H9 (cell line): ENCODE measurements around the gene SPECC1. TPM values are rescaled to one million over a fixed set of nuclear protein-coding genes. Genes with fewer than 3 reads are reported as not detected.

Source experiments
- DNase-seq: peaks from one replicate; pipeline ENCODE4 v3.0.0-alpha.2; 2017
- H2AFZ ChIP-seq: one replicate; pipeline ENCODE4 v1.6.1; 2013; ENCODE audit warnings: mild to moderate bottlenecking, low read length, control low read depth, moderate library complexity
- H2AK5ac ChIP-seq: 2 replicates; pipeline ENCODE4 v1.6.1; 2013; ENCODE audit warnings: low read length, control low read depth, mixed read lengths; ENCODE audit not compliant: insufficient read length
- H2BK120ac ChIP-seq: one replicate; pipeline ENCODE4 v1.6.1; 2013; ENCODE audit warnings: low read depth, mild to moderate bottlenecking, low read length, control low read depth, inconsistent platforms; ENCODE audit not compliant: poor library complexity, severe bottlenecking
- H2BK12ac ChIP-seq: 2 replicates; pipeline ENCODE4 v1.6.1; 2013; ENCODE audit warnings: low read length, control low read depth, mixed read lengths, low read depth; ENCODE audit not compliant: insufficient read length
- H2BK15ac ChIP-seq: 2 replicates; pipeline ENCODE4 v1.6.1; 2013; ENCODE audit warnings: low read depth, low read length, control low read depth
- H2BK20ac ChIP-seq: one replicate; pipeline ENCODE4 v1.6.1; 2013; ENCODE audit warnings: low read depth, mild to moderate bottlenecking, low read length, control low read depth, inconsistent platforms; ENCODE audit not compliant: poor library complexity, severe bottlenecking
- H2BK5ac ChIP-seq: 2 replicates; pipeline ENCODE4 v1.6.1; 2013; ENCODE audit warnings: low read length, control low read depth, mixed read lengths; ENCODE audit not compliant: insufficient read length
- H3K14ac ChIP-seq: 2 replicates; pipeline ENCODE4 v1.6.1; 2013; ENCODE audit warnings: low read length, control low read depth; ENCODE audit not compliant: insufficient read depth
- H3K18ac ChIP-seq: 2 replicates; pipeline ENCODE4 v1.6.1; 2013; ENCODE audit warnings: low read depth, mild to moderate bottlenecking, mixed read lengths, low read length, control low read depth; ENCODE audit not compliant: insufficient read length
- H3K23ac ChIP-seq: 2 replicates; pipeline ENCODE4 v1.6.1; 2013; ENCODE audit warnings: low read length, control low read depth, mixed read lengths, low read depth; ENCODE audit not compliant: insufficient read length
- H3K23me2 ChIP-seq: 2 replicates; pipeline ENCODE4 v1.6.1; 2013; ENCODE audit warnings: low read depth, mild to moderate bottlenecking, mixed read lengths, low read length, control low read depth; ENCODE audit not compliant: insufficient read length, poor library complexity, severe bottlenecking
- H3K27ac ChIP-seq: 2 replicates; pipeline ENCODE4 v1.5.1; 2013; ENCODE audit warnings: low read length, control low read depth, mixed read lengths, low read depth; ENCODE audit not compliant: insufficient read length
- H3K27me3 ChIP-seq: 2 replicates; pipeline ENCODE4 v1.6.1; 2013; ENCODE audit warnings: low read length, control low read depth, inconsistent platforms; ENCODE audit not compliant: insufficient read depth
- H3K4ac ChIP-seq: 2 replicates; pipeline ENCODE4 v1.6.1; 2013; ENCODE audit warnings: low read depth, mild to moderate bottlenecking, control low read depth, inconsistent platforms, low read length, moderate library complexity
- H3K4me1 ChIP-seq: 2 replicates; pipeline ENCODE4 v1.6.1; 2013; ENCODE audit warnings: low read length, control low read depth, inconsistent platforms; ENCODE audit not compliant: insufficient read depth
- H3K4me2 ChIP-seq: 2 replicates; pipeline ENCODE4 v1.6.1; 2013; ENCODE audit warnings: low read length, control low read depth, mixed read lengths; ENCODE audit not compliant: insufficient read length, insufficient read depth
- H3K56ac ChIP-seq: 2 replicates; pipeline ENCODE4 v1.6.1; 2013; ENCODE audit warnings: low read depth, mild to moderate bottlenecking, mixed read lengths, low read length, control low read depth; ENCODE audit not compliant: insufficient read length
- H3K79me1 ChIP-seq: 2 replicates; pipeline ENCODE4 v1.6.1; 2013; ENCODE audit warnings: low read depth, mild to moderate bottlenecking, moderate library complexity, low read length, control low read depth, inconsistent platforms; ENCODE audit not compliant: insufficient read depth, poor library complexity, severe bottlenecking
- H3K79me2 ChIP-seq: 2 replicates; pipeline ENCODE4 v1.6.1; 2013; ENCODE audit warnings: low read length, control low read depth, inconsistent platforms; ENCODE audit not compliant: insufficient read depth
- H3K9ac ChIP-seq: 2 replicates; pipeline ENCODE4 v1.6.1; 2013; ENCODE audit warnings: low read length, control low read depth, mixed read lengths; ENCODE audit not compliant: insufficient read length; ENCODE audit errors: extremely low read depth
- H3K9me3 ChIP-seq: one replicate; pipeline ENCODE4 v1.6.1; 2013; ENCODE audit warnings: low read depth, low read length, inconsistent platforms; ENCODE audit not compliant: control insufficient read depth
- H3T11ph ChIP-seq: one replicate; pipeline ENCODE4 v1.6.1; 2013; ENCODE audit warnings: mild to moderate bottlenecking, low read length, control low read depth, inconsistent platforms
- H4K20me1 ChIP-seq: one replicate; pipeline ENCODE4 v1.6.1; 2013; ENCODE audit not compliant: control insufficient read depth, insufficient read length, insufficient read depth
- H4K5ac ChIP-seq: 2 replicates; pipeline ENCODE4 v1.6.1; 2013; ENCODE audit warnings: low read depth, mild to moderate bottlenecking, mixed read lengths, low read length, control low read depth; ENCODE audit not compliant: insufficient read length
- H4K8ac ChIP-seq: replicated peaks from 2 replicates; pipeline ENCODE4 v1.6.1; 2013; ENCODE audit warnings: low read length, control low read depth, mixed read lengths, low read depth; ENCODE audit not compliant: insufficient read length
- H4K91ac ChIP-seq: 2 replicates; pipeline ENCODE4 v1.6.1; 2013; ENCODE audit warnings: low read depth, mild to moderate bottlenecking, moderate library complexity, mixed read lengths, low read length, control low read depth; ENCODE audit not compliant: insufficient read length
- H3K27ac Mint-ChIP-seq, 3 experiments: 2 replicates in 2 of 3; 3 replicates in 1 of 3; pipeline ENCODE4 v1.8.0; 2020 to 2021; ENCODE audit warnings: mixed read lengths in 3 of 3, mild to moderate bottlenecking in 1 of 3, moderate library complexity in 1 of 3
- H3K27me3 Mint-ChIP-seq: 2 replicates; pipeline ENCODE4 v1.8.0; 2021; ENCODE audit warnings: low read depth, mild to moderate bottlenecking, moderate library complexity, mixed read lengths
- H3K36me3 Mint-ChIP-seq, 3 experiments: 2 replicates in 2 of 3; 3 replicates in 1 of 3; pipeline ENCODE4 v1.8.0; 2020 to 2021; ENCODE audit warnings: low read depth in 3 of 3, mixed read lengths in 3 of 3; ENCODE audit not compliant: insufficient read depth in 1 of 3
- H3K4me1 Mint-ChIP-seq, 2 experiments: 2 replicates each; pipeline ENCODE4 v1.8.0; 2020; ENCODE audit warnings: mixed read lengths in 2 of 2
- H3K4me3 Mint-ChIP-seq, 2 experiments: 2 replicates in 1 of 2; 3 replicates in 1 of 2; pipeline ENCODE4 v1.8.0; 2020 to 2021; ENCODE audit warnings: mild to moderate bottlenecking in 2 of 2, mixed read lengths in 2 of 2, moderate library complexity in 1 of 2
- H3K9me3 Mint-ChIP-seq, 2 experiments: 2 replicates in 1 of 2; 3 replicates in 1 of 2; pipeline ENCODE4 v1.8.0; 2020; ENCODE audit warnings: mild to moderate bottlenecking in 2 of 2, mixed read lengths in 2 of 2, moderate library complexity in 1 of 2
- CTCF ChIP-seq: fragments of 200-600 bp; sonication (generic); conservative IDR thresholded peaks from 3 replicates; pipeline ENCODE4 v1.8.0; 2021; ENCODE audit warnings: antibody characterized with exemption, mild to moderate bottlenecking
- WGBS: extraction: QIAGEN DNeasy Blood & Tissue Kit; methylation state at CpG from one replicate; pipeline ENCODE4 v1.1.7; 2013; ENCODE audit warnings: missing lambda C conversion rate, low lambda C conversion rate, mixed read lengths; ENCODE audit not compliant: insufficient read length; ENCODE audit errors: extremely low coverage; 5-methylcytosine and 5-hydroxymethylcytosine counted together
- total RNA-seq: library from RNA; stranded (reverse); gene quantifications from 2 replicates; pipeline ENCODE4 v1.2.1, GENCODE V29; 2021

SPECC1 gene
- total RNA-seq, 1 experiment from 2014 or later = 65.7 TPM

- peak overlapping the region; percentile 31 to 88 (median 75); a peak in 4 of 7 replicates for H3K27ac Mint-ChIP-seq
- no CpG with 5 or more reads among the region's 69 CpGs for WGBS
- no peak overlapping the region for H2BK20ac ChIP-seq
These were observed 146.4 kb downstream of the SPECC1 start for GRCh38 chr17:20155258-20156195.

More at GRCh38 chr17:20155258-20156195, 146.4 kb downstream of the SPECC1 start:
- Histone ChIP-seq H3K23me2 (peaks cover 8% of the 10 kb centered on the region), H4K20me1 (no peaks in the 10 kb centered on the region), H3K18ac (peak overlapping the region; percentile 96), H3K27ac (peak overlapping the region; percentile 60), H3T11ph (no peak overlapping the region), H3K23ac (no peak overlapping the region), H3K4me2 (peak overlapping the region; percentile 90), H3K79me1 (peaks cover 9% of the 10 kb centered on the region), H2BK12ac (no peak overlapping the region), H2BK15ac (no peak overlapping the region), H4K91ac (no peak overlapping the region), H2AK5ac (no peak overlapping the region), H4K8ac (no peak overlapping the region), H3K56ac (no peak overlapping the region), H3K4ac (no peak overlapping the region), H2BK120ac (no peak overlapping the region), H3K9ac (peak overlapping the region; percentile 86), H3K27me3 (no peaks in the 10 kb centered on the region), H2AFZ (no peak overlapping the region), H4K5ac (no peak overlapping the region), H3K4me1 (no peaks in the 10 kb centered on the region), H2BK5ac (no peak overlapping the region), H3K9me3 (no peaks in the 10 kb centered on the region), H3K79me2 (peaks cover 7% of the 10 kb centered on the region; the same call in 1 of the 2 replicates), H3K14ac (peak overlapping the region; percentile 93; the same call in 1 of the 2 replicates)
- Mint-ChIP-seq H3K36me3 (peaks cover 8 to 16% (median 9%) of the 10 kb centered on the region in 3 experiments; a peak in 6 of 7 replicates), H3K4me3 (no peak overlapping the region), H3K4me1 (peaks cover 22 to 28% of the 10 kb centered on the region in 2 experiments), H3K27me3 (no peaks in the 10 kb centered on the region; the same call in none of the 2 replicates), H3K9me3 (no peaks in the 10 kb centered on the region)
- peak; percentile 100 for DNase-seq
- no peak for TF ChIP-seq CTCF
